SIG-M5 (cell line): ENCODE results near the gene ELAC1.
"Not testable (repeated sequence)": the region's sequence is repeated elsewhere in the genome, so short reads cannot be mapped to it uniquely, and the experiment has no call there.

Experiments used
- DNase-seq: peaks from one replicate; lab custom pipeline; 2025; lab: John Stamatoyannopoulos, UW

ELAC1 gene

DNA sequence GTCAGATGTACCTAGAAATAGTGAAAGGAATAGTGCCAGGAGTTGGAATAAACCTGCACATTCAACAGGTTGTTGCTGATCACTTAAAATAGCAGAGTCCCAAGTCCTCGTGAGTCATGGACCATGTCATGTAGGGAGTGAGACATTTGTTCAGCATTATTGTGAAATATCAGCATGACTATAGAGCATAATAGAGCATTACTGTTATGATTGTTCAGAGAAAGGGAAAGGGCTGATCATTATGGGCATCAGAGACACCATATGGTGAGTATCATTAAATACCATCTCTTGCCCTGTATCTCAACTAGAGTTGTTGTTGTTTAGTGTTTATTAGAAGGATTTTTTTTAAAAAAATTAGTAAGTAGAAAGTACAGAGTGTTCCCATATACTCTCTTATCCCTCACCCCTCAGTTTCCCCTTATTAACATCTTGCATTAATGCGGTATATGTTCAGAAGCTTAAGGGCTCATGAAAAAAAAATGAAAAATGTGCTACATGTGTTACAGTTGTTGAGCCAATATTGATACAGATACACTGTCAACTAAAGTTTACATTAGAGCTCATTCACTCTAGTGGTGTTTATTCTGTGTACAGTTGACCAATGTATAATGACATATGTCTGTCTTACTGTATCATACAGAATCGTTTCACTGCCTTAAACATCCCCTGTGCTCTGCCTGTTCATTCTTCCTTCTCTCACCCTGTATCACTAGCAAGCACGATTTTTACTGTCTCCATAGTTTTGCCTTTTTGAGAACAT, 5.7 kb downstream of the ELAC1 start:
- DNase-seq: peak; percentile 9

DNA sequence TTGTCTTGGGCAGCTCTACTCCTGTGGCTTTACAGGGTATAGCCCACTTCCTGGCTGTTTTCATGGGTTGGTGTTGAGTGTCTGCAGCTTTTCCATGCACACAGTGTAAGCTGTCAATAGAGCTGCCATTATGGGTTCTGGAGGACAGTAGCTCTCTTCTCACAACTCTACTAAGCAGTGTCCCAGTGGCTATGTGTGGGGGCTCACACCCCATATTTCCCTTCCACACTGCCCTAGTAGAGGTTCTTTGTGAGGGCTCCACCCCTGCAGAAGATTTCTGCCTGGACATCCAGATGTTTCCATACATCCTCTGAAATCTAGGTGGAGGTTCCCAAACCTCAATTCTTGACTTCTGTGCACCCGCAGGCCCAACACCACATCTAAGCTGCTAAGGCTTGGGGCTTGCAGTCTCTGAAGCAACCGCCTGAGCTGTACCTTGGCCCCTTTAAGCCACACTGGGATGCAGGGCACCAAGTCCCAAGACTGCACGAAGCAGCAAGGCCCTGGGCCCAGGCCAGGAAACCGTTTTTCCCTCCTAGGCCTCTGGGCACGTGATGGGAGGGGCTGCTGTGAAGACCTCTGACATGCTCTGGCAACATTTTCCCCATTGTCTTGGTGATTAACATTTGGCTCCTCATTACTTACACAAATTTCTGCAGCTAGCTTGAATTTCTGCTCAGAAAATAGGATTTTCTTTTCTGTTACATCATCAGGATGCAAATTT, 9.4 kb downstream of the ELAC1 start:
- DNase-seq: no peak

DNA sequence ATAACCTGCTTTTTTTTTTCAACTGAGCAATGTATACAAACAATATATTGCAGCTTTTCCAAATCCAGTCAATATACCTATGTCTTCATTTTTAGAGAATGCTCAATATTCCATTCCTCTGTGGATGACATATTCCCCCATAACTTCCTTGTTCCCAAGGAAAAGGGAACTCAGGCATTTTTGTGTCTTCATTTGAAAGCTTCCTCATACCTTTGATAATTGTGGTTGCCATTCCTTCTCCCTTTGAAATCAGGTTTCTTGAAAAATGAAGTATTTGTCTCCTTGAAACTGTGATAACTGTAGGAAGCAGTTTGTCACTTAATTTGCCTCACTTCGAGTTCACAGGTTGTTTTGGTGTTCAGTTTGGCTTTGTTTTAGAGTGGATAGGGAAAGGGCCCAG, 13.5 kb downstream of the ELAC1 start:
- no peak for DNase-seq

- DNase-seq: no peak
Measured at GRCh38 chr18:50982086-50982801, 14.4 kb downstream of the ELAC1 start.

DNA sequence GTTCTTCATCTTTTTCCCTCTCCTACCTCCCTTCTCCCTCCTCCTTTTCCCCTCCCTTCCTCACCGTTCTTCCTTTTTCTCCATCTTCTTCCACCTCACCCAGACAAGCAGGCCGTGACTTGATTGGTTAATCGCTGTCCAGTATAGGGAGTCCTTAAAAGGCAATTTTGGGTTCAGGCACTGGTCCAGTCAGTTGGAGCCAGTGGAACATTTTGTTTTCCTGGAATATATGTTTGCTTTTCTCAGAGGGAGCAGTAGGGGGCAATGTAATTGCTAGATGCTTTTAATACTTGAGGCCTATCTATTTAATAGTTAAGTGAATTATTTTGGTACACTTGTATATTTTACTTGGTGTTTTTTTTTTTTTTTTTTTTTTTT, 15.0 kb downstream of the ELAC1 start:
- DNase-seq: no peak

GRCh38 chr18:50986360-50987087, 18.7 kb downstream of the ELAC1 start:
- no peak for DNase-seq

DNA sequence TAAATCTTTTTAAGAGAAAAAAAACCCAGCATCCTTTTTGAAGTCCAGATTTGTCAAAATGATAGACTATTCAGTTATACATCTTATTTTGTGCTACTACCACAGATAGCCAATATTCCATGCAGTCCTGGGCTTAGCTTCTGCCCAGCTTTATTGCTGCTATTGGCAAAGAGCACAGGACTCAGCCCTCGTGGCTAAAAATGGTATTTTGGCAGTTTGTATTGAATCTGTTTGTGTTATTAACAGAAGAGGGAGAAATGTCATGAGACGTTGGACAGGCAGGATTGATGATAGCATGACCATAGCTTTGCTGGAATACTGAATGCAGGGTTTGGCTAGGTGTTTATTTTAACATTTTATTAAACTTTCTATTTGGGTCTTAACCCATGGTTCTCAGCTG, 19.4 kb downstream of the ELAC1 start:
- DNase-seq: no peak

DNA sequence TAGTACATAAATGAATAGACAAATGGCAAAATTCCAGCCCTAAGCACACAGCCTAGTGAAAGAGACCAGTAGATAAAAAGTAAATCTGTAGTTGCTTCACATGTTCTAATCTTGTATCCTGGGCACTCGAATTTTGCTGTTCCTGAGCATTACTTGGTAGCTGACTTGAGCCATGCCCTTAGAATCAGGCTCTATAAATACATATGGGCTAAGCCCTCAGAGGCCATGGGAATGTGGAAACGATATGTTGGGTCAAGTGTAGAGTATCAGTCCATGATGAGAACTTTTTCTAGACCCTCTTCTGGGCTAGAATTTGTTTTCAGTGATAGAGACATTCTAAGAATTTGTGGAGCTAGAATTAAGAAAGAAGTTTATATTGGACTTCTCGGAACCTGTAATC, 21.9 kb downstream of the ELAC1 start:
- no peak for DNase-seq

DNA sequence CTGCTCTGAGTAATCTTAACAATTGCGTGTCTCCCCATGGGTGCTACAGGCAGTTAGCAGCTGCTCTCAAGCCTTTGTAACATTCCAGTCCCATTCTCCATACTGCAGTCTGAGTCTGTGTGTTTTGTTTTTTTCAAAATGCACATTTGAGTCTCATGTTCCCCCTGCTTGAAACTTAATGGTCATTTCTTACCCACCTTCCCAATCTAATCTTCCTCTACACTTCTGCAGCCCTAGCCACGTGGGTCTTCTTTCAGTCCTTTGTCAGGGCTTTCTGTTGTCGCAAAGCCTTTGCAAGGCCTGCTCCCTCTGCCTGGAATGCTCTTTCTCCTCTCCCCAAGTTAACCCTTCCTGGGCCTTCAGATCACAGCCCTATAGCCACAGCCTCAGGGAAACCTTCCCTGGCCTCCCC, 24.5 kb downstream of the ELAC1 start:
- DNase-seq: no peak

- DNase-seq: no peak
Measured at GRCh38 chr18:50994031-50994430, 26.2 kb downstream of the ELAC1 start.

DNA sequence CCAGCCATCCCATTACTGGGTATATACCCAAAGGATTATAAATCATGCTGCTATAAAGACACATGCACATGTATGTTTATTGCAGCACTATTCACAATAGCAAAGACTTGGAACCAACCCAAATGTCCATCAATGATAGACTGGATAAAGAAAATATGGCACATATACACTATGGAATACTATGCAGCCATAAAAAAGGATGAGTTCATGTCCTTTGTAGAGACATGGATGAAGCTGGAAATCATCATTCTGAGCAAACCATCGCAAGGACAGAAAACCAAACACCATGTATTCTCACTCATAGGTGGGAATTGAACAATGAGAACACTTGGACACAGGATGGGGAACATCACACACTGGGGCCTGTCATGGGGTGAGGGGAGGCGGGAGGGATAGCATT, 35.3 kb downstream of the ELAC1 start:
- not testable (repeated sequence) for DNase-seq

DNA sequence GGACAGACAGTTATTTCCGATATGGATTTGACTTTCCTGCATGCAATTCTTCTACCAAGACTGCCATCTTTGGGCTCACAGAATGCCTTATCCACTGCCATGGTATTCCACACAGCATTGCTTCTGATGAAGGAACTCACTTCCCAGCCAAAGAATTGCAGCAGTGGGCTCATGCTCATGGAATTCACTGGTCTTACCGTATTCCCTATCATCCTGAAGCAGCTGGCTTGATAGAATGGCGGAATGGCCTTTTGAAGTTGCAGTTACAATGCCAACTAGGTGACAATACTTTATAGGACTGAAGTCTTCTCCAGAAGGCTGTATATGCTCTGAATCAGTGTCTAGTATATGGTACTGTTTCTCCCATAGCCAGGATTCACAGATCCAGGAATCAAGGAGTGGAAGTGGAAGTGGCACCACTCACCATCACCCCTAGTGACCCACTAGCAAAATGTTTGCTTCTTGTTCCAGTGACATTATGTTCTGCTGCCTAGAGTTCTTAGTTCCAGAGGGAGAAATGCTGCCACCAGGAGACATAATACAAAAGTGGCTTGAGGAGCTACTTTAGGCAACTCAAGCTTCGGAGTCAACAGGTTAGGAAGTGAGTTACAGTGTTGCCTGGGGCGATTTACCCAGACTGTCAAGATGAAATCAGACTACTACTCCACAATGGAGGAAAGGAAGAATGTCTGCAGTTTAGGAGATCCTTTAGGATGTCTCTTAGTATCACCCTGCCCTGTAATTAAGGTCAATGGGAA, 38.4 kb downstream of the ELAC1 start:
- no peak for DNase-seq

DNA sequence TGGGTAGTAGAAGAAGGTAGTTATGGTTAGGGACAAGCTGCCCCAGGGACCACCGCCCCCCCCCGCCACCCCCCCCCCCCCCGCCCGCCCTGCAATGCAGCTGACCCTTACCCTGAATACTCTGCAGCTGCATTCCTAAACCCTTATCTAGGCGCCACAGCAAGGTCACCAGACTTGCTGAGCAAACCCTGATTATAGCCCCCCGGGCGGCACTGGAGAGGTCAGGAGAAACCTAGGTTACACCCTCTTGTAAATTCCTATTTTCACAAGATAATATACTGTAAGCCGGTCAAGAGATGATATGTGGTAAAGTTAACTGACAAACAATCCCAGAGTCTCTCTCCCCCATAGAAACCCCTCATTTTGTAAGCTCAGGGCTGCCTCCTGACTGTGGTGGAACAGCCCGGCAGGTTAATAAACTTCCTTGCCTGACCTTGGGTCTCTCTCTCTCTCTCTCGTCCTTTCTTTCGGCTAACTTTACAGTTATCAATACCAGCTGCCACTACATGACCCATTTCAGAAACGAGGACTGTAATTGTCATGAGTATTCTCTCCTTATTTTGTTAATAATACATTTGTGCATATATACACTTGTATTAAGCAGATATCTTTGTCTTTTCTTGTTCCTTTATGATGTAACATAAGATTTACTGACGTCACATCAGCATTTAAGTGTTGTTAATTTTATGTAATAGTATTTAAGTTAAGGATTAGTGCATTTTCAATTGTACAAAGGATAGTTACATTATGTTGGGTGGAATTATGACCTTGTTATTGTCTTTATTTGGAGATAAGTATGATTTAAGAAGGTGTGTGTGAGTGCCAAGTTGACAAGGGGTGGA, 39.3 kb downstream of the ELAC1 start:
- no peak for DNase-seq

- no peak for DNase-seq
Measured at GRCh38 chr18:51007790-51008139, 39.9 kb downstream of the ELAC1 start.

DNA sequence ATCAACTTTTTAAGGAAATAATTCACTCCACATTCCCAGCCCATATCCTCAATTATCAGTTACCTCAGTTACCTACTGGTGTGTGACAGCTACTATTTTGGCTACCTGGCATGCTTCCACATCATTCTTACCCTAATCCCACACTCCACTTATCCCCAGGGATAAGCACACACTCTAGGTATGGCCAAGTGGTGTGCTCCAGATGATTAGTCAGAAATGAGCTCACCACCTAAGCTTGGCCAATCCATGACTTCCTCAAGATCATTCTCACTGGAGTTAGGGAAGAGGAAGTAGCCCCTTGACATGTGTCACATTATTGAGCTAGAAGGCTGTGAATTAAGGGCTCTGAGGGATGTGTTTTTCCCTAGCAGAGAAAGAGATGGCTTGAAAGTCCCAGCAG, 41.2 kb downstream of the ELAC1 start:
- no peak for DNase-seq

- no peak for DNase-seq
Measured at GRCh38 chr18:51010218-51010617, 42.4 kb downstream of the ELAC1 start.

- DNase-seq: no peak
Measured at GRCh38 chr18:51011709-51012108, 43.9 kb downstream of the ELAC1 start.

- DNase-seq: no peak
Measured at GRCh38 chr18:51012441-51012840, 44.6 kb downstream of the ELAC1 start.

DNA sequence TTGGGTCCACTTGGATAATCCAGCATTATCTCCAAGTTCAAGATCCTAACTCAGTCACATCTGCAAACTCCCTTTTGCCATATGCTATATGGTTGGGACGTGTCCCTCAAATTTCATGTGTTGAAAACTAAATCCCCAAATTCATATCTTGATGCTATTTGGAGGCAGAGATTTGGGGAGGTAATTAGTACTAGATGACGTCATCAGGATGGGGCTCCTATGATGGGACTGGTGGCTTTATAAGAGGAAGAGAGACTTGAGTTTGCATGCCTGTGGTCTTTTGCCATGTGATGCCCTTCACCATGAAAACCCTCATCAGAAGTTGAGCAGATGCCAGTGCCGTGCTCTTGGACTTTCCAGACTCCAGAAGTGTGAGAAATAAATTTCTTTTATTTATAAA, 45.4 kb downstream of the ELAC1 start:
- DNase-seq: no peak

GRCh38 chr18:51017140-51017879, 49.5 kb downstream of the ELAC1 start:
- no peak for DNase-seq
